Upper lobe of left lung (tissue), 6 donors: ENCODE results near the gene TBC1D14. TPM values are rescaled to one million over a fixed set of nuclear protein-coding genes. Genes with fewer than 3 reads are reported as not detected.
A peak's percentile ranks its signal among the peaks of the same experiment; 100 is the strongest.
"Not testable (repeated sequence)": the region's sequence is repeated elsewhere in the genome, so short reads cannot be mapped to it uniquely, and the experiment has no call there.

Experiments used
- ATAC-seq, 2 donors: fragments of 200-7000 bp; cut with Tn5 transposase; one replicate each; pipeline ENCODE4 v1.9.1; 2022; ENCODE audit warnings: mild to moderate bottlenecking in 2 of 2, moderate library complexity in 2 of 2; ENCODE audit not compliant: low FRiP score in 2 of 2
- DNase-seq, 2 donors: peaks; one replicate each; pipeline ENCODE4 v3.0.0-alpha.2; 2019 to 2020
- H3K27ac ChIP-seq, 4 donors: fragments of 200-600 bp; sonication (generic); one replicate each; pipeline ENCODE4 v1.5.1; 2016 to 2019
- H3K27me3 ChIP-seq, 4 donors: fragments of 200-600 bp; sonication (generic); one replicate each; pipeline ENCODE4 v1.5.1; 2017 to 2019
- H3K36me3 ChIP-seq, 4 donors: fragments of 200-600 bp; sonication (generic); one replicate each; pipeline ENCODE4 v1.5.1; 2016 to 2019
- H3K4me1 ChIP-seq, 4 donors: fragments of 200-600 bp; sonication (generic); one replicate each; pipeline ENCODE4 v1.5.1; 2018 to 2019
- H3K4me3 ChIP-seq, 4 donors: fragments of 200-600 bp; sonication (generic); one replicate each; pipeline ENCODE4 v1.5.1; 2017 to 2019; ENCODE audit warnings: mild to moderate bottlenecking in 2 of 4, moderate library complexity in 1 of 4
- H3K9me3 ChIP-seq, 4 donors: fragments of 200-600 bp; sonication (generic); one replicate each; pipeline ENCODE4 v1.5.1; 2018 to 2019
- CTCF ChIP-seq, 6 experiments: fragments of 450-650 bp in 4 of 6; fragments of 200-600 bp in 2 of 6; sonication (generic) in 2 of 6; IDR thresholded peaks; one replicate each; pipeline ENCODE4 v1.5.1; 2016 to 2019; ENCODE audit warnings: antibody characterized with exemption in 6 of 6
- EP300 ChIP-seq, 4 donors: sonication (generic); formaldehyde crosslinking; IDR thresholded peaks; one replicate each; pipeline ENCODE4 v1.5.1; 2017; ENCODE audit warnings: antibody characterized with exemption in 4 of 4, control low read depth in 2 of 4
- POLR2A ChIP-seq, 4 donors: fragments of 450-650 bp; IDR thresholded peaks; one replicate each; pipeline ENCODE4 v1.5.1; 2016 to 2017; ENCODE audit warnings: antibody characterized with exemption in 4 of 4, mild to moderate bottlenecking in 2 of 4
- POLR2AphosphoS5 ChIP-seq, 2 donors: sonication (generic); formaldehyde crosslinking; IDR thresholded peaks; one replicate each; pipeline ENCODE4 v1.5.1; 2017; ENCODE audit warnings: antibody characterized with exemption in 2 of 2
- WGBS, 2 donors: methylation state at CpG; one replicate each; pipeline ENCODE4 v1.1.5; 2017 to 2018; 5-methylcytosine and 5-hydroxymethylcytosine counted together
- total RNA-seq, 6 donors: library from RNA; depleted of rRNA in 4 of 6; stranded (reverse); fragments of >200 nt in 4 of 6; gene quantifications; one replicate each; pipeline versions ENCODE4 v1.1.0 to v1.2.1, GENCODE V29; 2016 to 2021
- donor health status: DM: no; HTN: no; CAD: no; lungs with moderate emphysema.
- donor health status: DM: no; HTN: yes; CAD: no; lungs with severe emphysema.

Gene TBC1D14
- total RNA-seq, 6 donors from 2014 or later: 47.7 to 61.8 (median 57.8) TPM

GRCh38 chr4:6902318-6903042, 7.1 kb upstream of the TBC1D14 start:
- WGBS, 2 donors: 75 to 76% methylated on average over 27 of the region's 27 CpGs
- TF ChIP-seq CTCF (IDR thresholded peaks at IDR 0.05) (no peak), POLR2AphosphoS5 (IDR thresholded peaks at IDR 0.05) (no peak), POLR2A (IDR thresholded peaks at IDR 0.05) (no peak), EP300 (IDR thresholded peaks at IDR 0.05) (no peak)
- Histone ChIP-seq H3K4me1 (peaks cover 0 to 2% (median 0%) of the 10 kb centered on the region in 4 donors), H3K36me3 (no peaks in the 10 kb centered on the region), H3K4me3 (no peak overlapping the region), H3K27ac (no peak overlapping the region), H3K9me3 (no peaks in the 10 kb centered on the region), H3K27me3 (no peaks in the 10 kb centered on the region)
- DNase-seq (no peak), ATAC-seq (peak in 1 of 2 donors; percentile 21)

GRCh38 chr4:6905516-6906445, 3.8 kb upstream of the TBC1D14 start:
- no peak for DNase-seq
- Histone ChIP-seq H3K4me3 (no peak overlapping the region), H3K36me3 (no peaks in the 10 kb centered on the region), H3K4me1 (peaks cover 11 to 24% (median 18%) of the 10 kb centered on the region in 4 donors), H3K9me3 (no peaks in the 10 kb centered on the region), H3K27ac (no peak overlapping the region), H3K27me3 (no peaks in the 10 kb centered on the region)
- TF ChIP-seq POLR2A (IDR thresholded peaks at IDR 0.05) (no peak), POLR2AphosphoS5 (IDR thresholded peaks at IDR 0.05) (no peak), CTCF (IDR thresholded peaks at IDR 0.05) (no peak), EP300 (IDR thresholded peaks at IDR 0.05) (no peak)
- no peak for ATAC-seq
- 92 to 94% methylated on average over 9 to 13 of the region's 13 CpGs for WGBS, 2 donors

GRCh38 chr4:6906486-6906885, 3.1 kb upstream of the TBC1D14 start:
- not testable (repeated sequence) for ATAC-seq, H3K27ac ChIP-seq, H3K27me3 ChIP-seq, H3K9me3 ChIP-seq, H3K36me3 ChIP-seq, H3K4me3 ChIP-seq, DNase-seq
- 90 to 94% methylated on average over 4 to 5 of the region's 6 CpGs for whole genome bisulfite sequencing, 2 donors
- peaks cover 16 to 31% (median 19%) of the 10 kb centered on the region in 4 donors for H3K4me1 ChIP-seq

GRCh38 chr4:6907658-6908191, 1.9 kb upstream of the TBC1D14 start:
- WGBS, 2 donors: 26 to 37% methylated on average over 22 of the region's 22 CpGs
- no peak overlapping the region for H3K27ac ChIP-seq
- H3K36me3 ChIP-seq: no peaks in the 10 kb centered on the region
- no peak for TF ChIP-seq EP300 (IDR thresholded peaks at IDR 0.05)
- peak in 4 of 6 experiments; percentile 44 to 63 (median 54) for TF ChIP-seq CTCF (IDR thresholded peaks at IDR 0.05)
- TF ChIP-seq POLR2A (IDR thresholded peaks at IDR 0.05): no peak
- TF ChIP-seq POLR2AphosphoS5 (IDR thresholded peaks at IDR 0.05): no peak
- peaks cover 16 to 44% (median 27%) of the 10 kb centered on the region in 4 donors for H3K4me1 ChIP-seq
- ATAC-seq (no peak), DNase-seq (peak in 1 of 2 donors; percentile 79)
- H3K27me3 ChIP-seq: no peaks in the 10 kb centered on the region
- H3K4me3 ChIP-seq: no peak overlapping the region
- H3K9me3 ChIP-seq: no peaks in the 10 kb centered on the region
